H9 (cell line): ENCODE results near the gene CASK. TPM values are rescaled to one million over a fixed set of nuclear protein-coding genes. Genes with fewer than 3 reads are reported as not detected.

Experiments used
- DNase-seq: peaks from one replicate; pipeline ENCODE4 v3.0.0-alpha.2; 2017
- H2AFZ ChIP-seq: one replicate; pipeline ENCODE4 v1.6.1; 2013; ENCODE audit warnings: mild to moderate bottlenecking, low read length, control low read depth, moderate library complexity
- H2AK5ac ChIP-seq: 2 replicates; pipeline ENCODE4 v1.6.1; 2013; ENCODE audit warnings: low read length, control low read depth, mixed read lengths; ENCODE audit not compliant: insufficient read length
- H2BK120ac ChIP-seq: one replicate; pipeline ENCODE4 v1.6.1; 2013; ENCODE audit warnings: low read depth, mild to moderate bottlenecking, low read length, control low read depth, inconsistent platforms; ENCODE audit not compliant: poor library complexity, severe bottlenecking
- H2BK12ac ChIP-seq: 2 replicates; pipeline ENCODE4 v1.6.1; 2013; ENCODE audit warnings: low read length, control low read depth, mixed read lengths, low read depth; ENCODE audit not compliant: insufficient read length
- H2BK15ac ChIP-seq: 2 replicates; pipeline ENCODE4 v1.6.1; 2013; ENCODE audit warnings: low read depth, low read length, control low read depth
- H2BK20ac ChIP-seq: one replicate; pipeline ENCODE4 v1.6.1; 2013; ENCODE audit warnings: low read depth, mild to moderate bottlenecking, low read length, control low read depth, inconsistent platforms; ENCODE audit not compliant: poor library complexity, severe bottlenecking
- H2BK5ac ChIP-seq: 2 replicates; pipeline ENCODE4 v1.6.1; 2013; ENCODE audit warnings: low read length, control low read depth, mixed read lengths; ENCODE audit not compliant: insufficient read length
- H3K14ac ChIP-seq: 2 replicates; pipeline ENCODE4 v1.6.1; 2013; ENCODE audit warnings: low read length, control low read depth; ENCODE audit not compliant: insufficient read depth
- H3K18ac ChIP-seq: 2 replicates; pipeline ENCODE4 v1.6.1; 2013; ENCODE audit warnings: low read depth, mild to moderate bottlenecking, mixed read lengths, low read length, control low read depth; ENCODE audit not compliant: insufficient read length
- H3K23ac ChIP-seq: 2 replicates; pipeline ENCODE4 v1.6.1; 2013; ENCODE audit warnings: low read length, control low read depth, mixed read lengths, low read depth; ENCODE audit not compliant: insufficient read length
- H3K23me2 ChIP-seq: 2 replicates; pipeline ENCODE4 v1.6.1; 2013; ENCODE audit warnings: low read depth, mild to moderate bottlenecking, mixed read lengths, low read length, control low read depth; ENCODE audit not compliant: insufficient read length, poor library complexity, severe bottlenecking
- H3K27ac ChIP-seq: 2 replicates; pipeline ENCODE4 v1.5.1; 2013; ENCODE audit warnings: low read length, control low read depth, mixed read lengths, low read depth; ENCODE audit not compliant: insufficient read length
- H3K27me3 ChIP-seq: 2 replicates; pipeline ENCODE4 v1.6.1; 2013; ENCODE audit warnings: low read length, control low read depth, inconsistent platforms; ENCODE audit not compliant: insufficient read depth
- H3K4ac ChIP-seq: 2 replicates; pipeline ENCODE4 v1.6.1; 2013; ENCODE audit warnings: low read depth, mild to moderate bottlenecking, control low read depth, inconsistent platforms, low read length, moderate library complexity
- H3K4me1 ChIP-seq: 2 replicates; pipeline ENCODE4 v1.6.1; 2013; ENCODE audit warnings: low read length, control low read depth, inconsistent platforms; ENCODE audit not compliant: insufficient read depth
- H3K4me2 ChIP-seq: 2 replicates; pipeline ENCODE4 v1.6.1; 2013; ENCODE audit warnings: low read length, control low read depth, mixed read lengths; ENCODE audit not compliant: insufficient read length, insufficient read depth
- H3K56ac ChIP-seq: 2 replicates; pipeline ENCODE4 v1.6.1; 2013; ENCODE audit warnings: low read depth, mild to moderate bottlenecking, mixed read lengths, low read length, control low read depth; ENCODE audit not compliant: insufficient read length
- H3K79me1 ChIP-seq: 2 replicates; pipeline ENCODE4 v1.6.1; 2013; ENCODE audit warnings: low read depth, mild to moderate bottlenecking, moderate library complexity, low read length, control low read depth, inconsistent platforms; ENCODE audit not compliant: insufficient read depth, poor library complexity, severe bottlenecking
- H3K79me2 ChIP-seq: 2 replicates; pipeline ENCODE4 v1.6.1; 2013; ENCODE audit warnings: low read length, control low read depth, inconsistent platforms; ENCODE audit not compliant: insufficient read depth
- H3K9ac ChIP-seq: 2 replicates; pipeline ENCODE4 v1.6.1; 2013; ENCODE audit warnings: low read length, control low read depth, mixed read lengths; ENCODE audit not compliant: insufficient read length; ENCODE audit errors: extremely low read depth
- H3K9me3 ChIP-seq: one replicate; pipeline ENCODE4 v1.6.1; 2013; ENCODE audit warnings: low read depth, low read length, inconsistent platforms; ENCODE audit not compliant: control insufficient read depth
- H3T11ph ChIP-seq: one replicate; pipeline ENCODE4 v1.6.1; 2013; ENCODE audit warnings: mild to moderate bottlenecking, low read length, control low read depth, inconsistent platforms
- H4K20me1 ChIP-seq: one replicate; pipeline ENCODE4 v1.6.1; 2013; ENCODE audit not compliant: control insufficient read depth, insufficient read length, insufficient read depth
- H4K5ac ChIP-seq: 2 replicates; pipeline ENCODE4 v1.6.1; 2013; ENCODE audit warnings: low read depth, mild to moderate bottlenecking, mixed read lengths, low read length, control low read depth; ENCODE audit not compliant: insufficient read length
- H4K8ac ChIP-seq: replicated peaks from 2 replicates; pipeline ENCODE4 v1.6.1; 2013; ENCODE audit warnings: low read length, control low read depth, mixed read lengths, low read depth; ENCODE audit not compliant: insufficient read length
- H4K91ac ChIP-seq: 2 replicates; pipeline ENCODE4 v1.6.1; 2013; ENCODE audit warnings: low read depth, mild to moderate bottlenecking, moderate library complexity, mixed read lengths, low read length, control low read depth; ENCODE audit not compliant: insufficient read length
- H3K27ac Mint-ChIP-seq, 3 experiments: 2 replicates in 2 of 3; 3 replicates in 1 of 3; pipeline ENCODE4 v1.8.0; 2020 to 2021; ENCODE audit warnings: mixed read lengths in 3 of 3, mild to moderate bottlenecking in 1 of 3, moderate library complexity in 1 of 3
- H3K27me3 Mint-ChIP-seq: 2 replicates; pipeline ENCODE4 v1.8.0; 2021; ENCODE audit warnings: low read depth, mild to moderate bottlenecking, moderate library complexity, mixed read lengths
- H3K36me3 Mint-ChIP-seq, 3 experiments: 2 replicates in 2 of 3; 3 replicates in 1 of 3; pipeline ENCODE4 v1.8.0; 2020 to 2021; ENCODE audit warnings: low read depth in 3 of 3, mixed read lengths in 3 of 3; ENCODE audit not compliant: insufficient read depth in 1 of 3
- H3K4me1 Mint-ChIP-seq, 2 experiments: 2 replicates each; pipeline ENCODE4 v1.8.0; 2020; ENCODE audit warnings: mixed read lengths in 2 of 2
- H3K4me3 Mint-ChIP-seq, 2 experiments: 2 replicates in 1 of 2; 3 replicates in 1 of 2; pipeline ENCODE4 v1.8.0; 2020 to 2021; ENCODE audit warnings: mild to moderate bottlenecking in 2 of 2, mixed read lengths in 2 of 2, moderate library complexity in 1 of 2
- H3K9me3 Mint-ChIP-seq, 2 experiments: 2 replicates in 1 of 2; 3 replicates in 1 of 2; pipeline ENCODE4 v1.8.0; 2020; ENCODE audit warnings: mild to moderate bottlenecking in 2 of 2, mixed read lengths in 2 of 2, moderate library complexity in 1 of 2
- total RNA-seq: library from RNA; stranded (reverse); gene quantifications from 2 replicates; pipeline ENCODE4 v1.2.1, GENCODE V29; 2021
- TF ChIP-seq, protein P1 (sequence below): fragments of 200-600 bp; sonication (generic); conservative IDR thresholded peaks from 3 replicates; pipeline ENCODE4 v1.8.0; 2021; ENCODE audit warnings: antibody characterized with exemption, mild to moderate bottlenecking

Gene CASK
- total RNA-seq, 1 experiment from 2014 or later, result 44.1 TPM

DNA sequence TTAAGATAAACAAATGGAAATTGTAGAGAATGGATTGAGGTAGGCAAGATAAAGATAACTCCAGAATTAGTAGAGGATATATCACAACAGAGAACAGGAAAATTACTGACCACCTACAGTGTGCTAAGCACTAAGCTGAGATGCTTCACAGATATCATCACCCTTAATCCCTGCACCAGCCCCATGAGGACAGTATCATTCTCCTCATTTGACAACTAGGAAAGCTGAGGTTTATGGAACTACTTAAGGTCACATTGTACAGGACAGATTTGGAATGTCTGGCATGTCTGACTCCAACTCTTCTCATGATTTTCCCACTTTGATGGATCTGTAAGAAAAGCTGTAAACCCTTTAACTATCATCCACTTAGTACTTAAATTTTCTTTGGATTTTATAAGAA lies 95.5 kb downstream of the CASK start:
- Histone ChIP-seq H4K5ac (no peak overlapping the region), H3K23ac (no peak overlapping the region), H3K27ac (no peak overlapping the region), H4K91ac (no peak overlapping the region), H2BK5ac (no peak overlapping the region), H3K18ac (no peak overlapping the region), H2AK5ac (no peak overlapping the region), H3K79me1 (no peaks in the 10 kb centered on the region), H2BK20ac (no peak overlapping the region), H3K79me2 (peaks cover 2% of the 10 kb centered on the region; the same call in 1 of the 2 replicates), H3K4me2 (no peak overlapping the region), H2BK12ac (no peak overlapping the region), H2AFZ (no peak overlapping the region), H3K14ac (no peak overlapping the region), H3K4me1 (peaks cover 2% of the 10 kb centered on the region; the same call in 1 of the 2 replicates), H3K9me3 (no peaks in the 10 kb centered on the region), H4K20me1 (no peaks in the 10 kb centered on the region), H3K4ac (no peak overlapping the region), H4K8ac (no peak overlapping the region), H3K9ac (no peak overlapping the region), H3K23me2 (no peaks in the 10 kb centered on the region), H3T11ph (no peak overlapping the region), H3K56ac (no peak overlapping the region), H2BK15ac (no peak overlapping the region), H3K27me3 (no peaks in the 10 kb centered on the region), H2BK120ac (no peak overlapping the region)
- H3K36me3 Mint-ChIP-seq, result peaks cover 4 to 10% (median 5%) of the 10 kb centered on the region in 3 experiments; a peak in 6 of 7 replicates
- H3K4me3 Mint-ChIP-seq, result no peak overlapping the region
- DNase-seq, result no peak
- H3K4me1 Mint-ChIP-seq, result peaks cover 0 to 7% of the 10 kb centered on the region in 2 experiments; a peak in 2 of 4 replicates
- peaks cover 59% of the 10 kb centered on the region in 2 experiments for H3K9me3 Mint-ChIP-seq
- no peaks in the 10 kb centered on the region for H3K27me3 Mint-ChIP-seq
- H3K27ac Mint-ChIP-seq, result no peak overlapping the region; a peak in 1 of 7 replicates
- TF ChIP-seq, protein P1, sequence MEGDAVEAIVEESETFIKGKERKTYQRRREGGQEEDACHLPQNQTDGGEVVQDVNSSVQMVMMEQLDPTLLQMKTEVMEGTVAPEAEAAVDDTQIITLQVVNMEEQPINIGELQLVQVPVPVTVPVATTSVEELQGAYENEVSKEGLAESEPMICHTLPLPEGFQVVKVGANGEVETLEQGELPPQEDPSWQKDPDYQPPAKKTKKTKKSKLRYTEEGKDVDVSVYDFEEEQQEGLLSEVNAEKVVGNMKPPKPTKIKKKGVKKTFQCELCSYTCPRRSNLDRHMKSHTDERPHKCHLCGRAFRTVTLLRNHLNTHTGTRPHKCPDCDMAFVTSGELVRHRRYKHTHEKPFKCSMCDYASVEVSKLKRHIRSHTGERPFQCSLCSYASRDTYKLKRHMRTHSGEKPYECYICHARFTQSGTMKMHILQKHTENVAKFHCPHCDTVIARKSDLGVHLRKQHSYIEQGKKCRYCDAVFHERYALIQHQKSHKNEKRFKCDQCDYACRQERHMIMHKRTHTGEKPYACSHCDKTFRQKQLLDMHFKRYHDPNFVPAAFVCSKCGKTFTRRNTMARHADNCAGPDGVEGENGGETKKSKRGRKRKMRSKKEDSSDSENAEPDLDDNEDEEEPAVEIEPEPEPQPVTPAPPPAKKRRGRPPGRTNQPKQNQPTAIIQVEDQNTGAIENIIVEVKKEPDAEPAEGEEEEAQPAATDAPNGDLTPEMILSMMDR, result no peak
